Measurements from ENCODE around the gene NEIL1.
A peak's percentile ranks its signal among the peaks of the same experiment; 100 is the strongest.
"Not testable (repeated sequence)": the region's sequence is repeated elsewhere in the genome, so short reads cannot be mapped to it uniquely, and the experiment has no call there.

DNA sequence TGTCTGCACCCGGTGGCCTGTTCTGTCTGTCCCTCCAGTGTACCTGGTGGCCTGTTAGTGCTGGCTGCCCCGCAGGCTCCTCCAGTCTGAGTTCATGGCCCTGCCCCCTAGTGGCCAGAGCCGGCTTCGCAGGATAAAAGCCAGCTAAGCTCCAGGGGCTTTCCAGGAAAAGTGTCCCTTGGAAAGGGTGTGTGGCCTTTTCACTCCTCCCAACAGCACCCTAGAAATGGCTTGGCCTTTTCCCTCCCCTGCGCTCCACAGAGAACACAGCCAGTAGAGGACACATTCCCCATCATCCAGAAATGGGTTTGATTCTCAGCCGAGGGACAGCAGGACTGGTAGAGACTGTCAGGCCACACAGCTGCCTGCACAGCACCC lies 47.5 kb upstream of the NEIL1 start:
- TF ChIP-seq HDGF (IDR thresholded peaks at IDR 0.05); GATAD2B (conservative IDR thresholded peaks at IDR 0.05; ENCODE audit: low read depth); CREB1 (IDR thresholded peaks at IDR 0.05; ENCODE audit: low read depth); EZH2 (IDR thresholded peaks at IDR 0.05; ENCODE audit: borderline replicate concordance, control insufficient read depth, low read depth, low read length); TAF1 (IDR thresholded peaks at IDR 0.05; ENCODE audit: borderline replicate concordance, low read depth, low read length); JUNB (IDR thresholded peaks at IDR 0.05); TCF3 (IDR thresholded peaks at IDR 0.05; ENCODE audit: borderline replicate concordance, insufficient read depth, low read depth, low read length); NFIC (IDR thresholded peaks at IDR 0.05; ENCODE audit: low read depth, low read length): not testable (repeated sequence)
- TF ChIP-seq, protein P1, sequence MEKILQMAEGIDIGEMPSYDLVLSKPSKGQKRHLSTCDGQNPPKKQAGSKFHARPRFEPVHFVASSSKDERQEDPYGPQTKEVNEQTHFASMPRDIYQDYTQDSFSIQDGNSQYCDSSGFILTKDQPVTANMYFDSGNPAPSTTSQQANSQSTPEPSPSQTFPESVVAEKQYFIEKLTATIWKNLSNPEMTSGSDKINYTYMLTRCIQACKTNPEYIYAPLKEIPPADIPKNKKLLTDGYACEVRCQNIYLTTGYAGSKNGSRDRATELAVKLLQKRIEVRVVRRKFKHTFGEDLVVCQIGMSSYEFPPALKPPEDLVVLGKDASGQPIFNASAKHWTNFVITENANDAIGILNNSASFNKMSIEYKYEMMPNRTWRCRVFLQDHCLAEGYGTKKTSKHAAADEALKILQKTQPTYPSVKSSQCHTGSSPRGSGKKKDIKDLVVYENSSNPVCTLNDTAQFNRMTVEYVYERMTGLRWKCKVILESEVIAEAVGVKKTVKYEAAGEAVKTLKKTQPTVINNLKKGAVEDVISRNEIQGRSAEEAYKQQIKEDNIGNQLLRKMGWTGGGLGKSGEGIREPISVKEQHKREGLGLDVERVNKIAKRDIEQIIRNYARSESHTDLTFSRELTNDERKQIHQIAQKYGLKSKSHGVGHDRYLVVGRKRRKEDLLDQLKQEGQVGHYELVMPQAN (conservative IDR thresholded peaks at IDR 0.05) = not testable (repeated sequence)
- TF ChIP-seq, protein P2, sequence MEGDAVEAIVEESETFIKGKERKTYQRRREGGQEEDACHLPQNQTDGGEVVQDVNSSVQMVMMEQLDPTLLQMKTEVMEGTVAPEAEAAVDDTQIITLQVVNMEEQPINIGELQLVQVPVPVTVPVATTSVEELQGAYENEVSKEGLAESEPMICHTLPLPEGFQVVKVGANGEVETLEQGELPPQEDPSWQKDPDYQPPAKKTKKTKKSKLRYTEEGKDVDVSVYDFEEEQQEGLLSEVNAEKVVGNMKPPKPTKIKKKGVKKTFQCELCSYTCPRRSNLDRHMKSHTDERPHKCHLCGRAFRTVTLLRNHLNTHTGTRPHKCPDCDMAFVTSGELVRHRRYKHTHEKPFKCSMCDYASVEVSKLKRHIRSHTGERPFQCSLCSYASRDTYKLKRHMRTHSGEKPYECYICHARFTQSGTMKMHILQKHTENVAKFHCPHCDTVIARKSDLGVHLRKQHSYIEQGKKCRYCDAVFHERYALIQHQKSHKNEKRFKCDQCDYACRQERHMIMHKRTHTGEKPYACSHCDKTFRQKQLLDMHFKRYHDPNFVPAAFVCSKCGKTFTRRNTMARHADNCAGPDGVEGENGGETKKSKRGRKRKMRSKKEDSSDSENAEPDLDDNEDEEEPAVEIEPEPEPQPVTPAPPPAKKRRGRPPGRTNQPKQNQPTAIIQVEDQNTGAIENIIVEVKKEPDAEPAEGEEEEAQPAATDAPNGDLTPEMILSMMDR (IDR thresholded peaks at IDR 0.05 in 2 of 3, conservative IDR thresholded peaks at IDR 0.05 in 1 of 3; ENCODE audit: control insufficient read depth in 2 of 3, extremely low read depth in 1 of 3, insufficient read depth in 1 of 3, low read depth in 3 of 3, low read length in 3 of 3) = peak; percentile 8 to 40 (median 37); a peak in 3 of 6 replicates
- TF ChIP-seq, protein P3, sequence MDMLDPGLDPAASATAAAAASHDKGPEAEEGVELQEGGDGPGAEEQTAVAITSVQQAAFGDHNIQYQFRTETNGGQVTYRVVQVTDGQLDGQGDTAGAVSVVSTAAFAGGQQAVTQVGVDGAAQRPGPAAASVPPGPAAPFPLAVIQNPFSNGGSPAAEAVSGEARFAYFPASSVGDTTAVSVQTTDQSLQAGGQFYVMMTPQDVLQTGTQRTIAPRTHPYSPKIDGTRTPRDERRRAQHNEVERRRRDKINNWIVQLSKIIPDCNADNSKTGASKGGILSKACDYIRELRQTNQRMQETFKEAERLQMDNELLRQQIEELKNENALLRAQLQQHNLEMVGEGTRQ (IDR thresholded peaks at IDR 0.05; ENCODE audit: borderline replicate concordance, low read depth, low read length) = not testable (repeated sequence)
- TF ChIP-seq, protein P4, sequence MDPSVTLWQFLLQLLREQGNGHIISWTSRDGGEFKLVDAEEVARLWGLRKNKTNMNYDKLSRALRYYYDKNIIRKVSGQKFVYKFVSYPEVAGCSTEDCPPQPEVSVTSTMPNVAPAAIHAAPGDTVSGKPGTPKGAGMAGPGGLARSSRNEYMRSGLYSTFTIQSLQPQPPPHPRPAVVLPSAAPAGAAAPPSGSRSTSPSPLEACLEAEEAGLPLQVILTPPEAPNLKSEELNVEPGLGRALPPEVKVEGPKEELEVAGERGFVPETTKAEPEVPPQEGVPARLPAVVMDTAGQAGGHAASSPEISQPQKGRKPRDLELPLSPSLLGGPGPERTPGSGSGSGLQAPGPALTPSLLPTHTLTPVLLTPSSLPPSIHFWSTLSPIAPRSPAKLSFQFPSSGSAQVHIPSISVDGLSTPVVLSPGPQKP (IDR thresholded peaks at IDR 0.05; ENCODE audit: low read depth, low read length) = not testable (repeated sequence)
